Osteocyte (in vitro differentiated cells): ENCODE data around the gene TMEM147. TPM values are rescaled to one million over a fixed set of nuclear protein-coding genes. Genes with fewer than 3 reads are reported as not detected.

ENCODE experiments used
- DNase-seq: peaks from one replicate; pipeline ENCODE4 v3.0.0; 2021; ENCODE audit warnings: mixed read lengths; ENCODE audit not compliant: unreplicated experiment; ENCODE audit errors: extremely low spot score
- H3K27ac Mint-ChIP-seq: one replicate; pipeline ENCODE4 v1.8.0; 2021; ENCODE audit warnings: mild to moderate bottlenecking, mixed read lengths; ENCODE audit not compliant: unreplicated experiment
- H3K27me3 Mint-ChIP-seq: one replicate; pipeline ENCODE4 v1.8.0; 2021; ENCODE audit warnings: mixed read lengths; ENCODE audit not compliant: unreplicated experiment
- H3K36me3 Mint-ChIP-seq: one replicate; pipeline ENCODE4 v1.8.0; 2021; ENCODE audit warnings: mixed read lengths; ENCODE audit not compliant: unreplicated experiment
- H3K4me1 Mint-ChIP-seq: one replicate; pipeline ENCODE4 v1.8.0; 2021; ENCODE audit warnings: mixed read lengths; ENCODE audit not compliant: unreplicated experiment
- H3K4me3 Mint-ChIP-seq: one replicate; pipeline ENCODE4 v1.8.0; 2021; ENCODE audit warnings: mild to moderate bottlenecking, moderate library complexity, mixed read lengths; ENCODE audit not compliant: unreplicated experiment
- H3K9me3 Mint-ChIP-seq: one replicate; pipeline ENCODE4 v1.8.0; 2021; ENCODE audit warnings: mixed read lengths; ENCODE audit not compliant: unreplicated experiment
- total RNA-seq: library from RNA; stranded (reverse); gene quantifications from 2 replicates; pipeline ENCODE4 v1.2.1, GENCODE V29; 2021
- TF ChIP-seq, protein P1 (sequence below): fragments of 200-600 bp; sonication (generic); IDR thresholded peaks from 2 replicates; pipeline ENCODE4 v1.5.0; 2021; ENCODE audit warnings: antibody characterized with exemption, mild to moderate bottlenecking, moderate library complexity

TMEM147 gene
- total RNA-seq, 1 donor from 2014 or later = 110 TPM

GRCh38 chr19:35549174-35549788 is 3.9 kb downstream of the TMEM147 start:
- TF ChIP-seq, protein P1, sequence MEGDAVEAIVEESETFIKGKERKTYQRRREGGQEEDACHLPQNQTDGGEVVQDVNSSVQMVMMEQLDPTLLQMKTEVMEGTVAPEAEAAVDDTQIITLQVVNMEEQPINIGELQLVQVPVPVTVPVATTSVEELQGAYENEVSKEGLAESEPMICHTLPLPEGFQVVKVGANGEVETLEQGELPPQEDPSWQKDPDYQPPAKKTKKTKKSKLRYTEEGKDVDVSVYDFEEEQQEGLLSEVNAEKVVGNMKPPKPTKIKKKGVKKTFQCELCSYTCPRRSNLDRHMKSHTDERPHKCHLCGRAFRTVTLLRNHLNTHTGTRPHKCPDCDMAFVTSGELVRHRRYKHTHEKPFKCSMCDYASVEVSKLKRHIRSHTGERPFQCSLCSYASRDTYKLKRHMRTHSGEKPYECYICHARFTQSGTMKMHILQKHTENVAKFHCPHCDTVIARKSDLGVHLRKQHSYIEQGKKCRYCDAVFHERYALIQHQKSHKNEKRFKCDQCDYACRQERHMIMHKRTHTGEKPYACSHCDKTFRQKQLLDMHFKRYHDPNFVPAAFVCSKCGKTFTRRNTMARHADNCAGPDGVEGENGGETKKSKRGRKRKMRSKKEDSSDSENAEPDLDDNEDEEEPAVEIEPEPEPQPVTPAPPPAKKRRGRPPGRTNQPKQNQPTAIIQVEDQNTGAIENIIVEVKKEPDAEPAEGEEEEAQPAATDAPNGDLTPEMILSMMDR = peak; percentile 70
- no peak overlapping the region for H3K4me3 Mint-ChIP-seq
- no peak for DNase-seq
- no peaks in the 10 kb centered on the region for H3K27me3 Mint-ChIP-seq
- no peak overlapping the region for H3K27ac Mint-ChIP-seq
- H3K9me3 Mint-ChIP-seq = no peaks in the 10 kb centered on the region
- H3K36me3 Mint-ChIP-seq = no peaks in the 10 kb centered on the region
- peaks cover 21% of the 10 kb centered on the region for H3K4me1 Mint-ChIP-seq

- no peaks in the 10 kb centered on the region for H3K27me3 Mint-ChIP-seq
- DNase-seq = no peak
- H3K27ac Mint-ChIP-seq = no peak overlapping the region
- TF ChIP-seq, protein P1 = no peak
- H3K4me3 Mint-ChIP-seq = no peak overlapping the region
- H3K36me3 Mint-ChIP-seq = no peaks in the 10 kb centered on the region
- H3K9me3 Mint-ChIP-seq = no peaks in the 10 kb centered on the region
- H3K4me1 Mint-ChIP-seq = peaks cover 16% of the 10 kb centered on the region
Observed at GRCh38 chr19:35549879-35550523, 4.6 kb downstream of the TMEM147 start.

DNA sequence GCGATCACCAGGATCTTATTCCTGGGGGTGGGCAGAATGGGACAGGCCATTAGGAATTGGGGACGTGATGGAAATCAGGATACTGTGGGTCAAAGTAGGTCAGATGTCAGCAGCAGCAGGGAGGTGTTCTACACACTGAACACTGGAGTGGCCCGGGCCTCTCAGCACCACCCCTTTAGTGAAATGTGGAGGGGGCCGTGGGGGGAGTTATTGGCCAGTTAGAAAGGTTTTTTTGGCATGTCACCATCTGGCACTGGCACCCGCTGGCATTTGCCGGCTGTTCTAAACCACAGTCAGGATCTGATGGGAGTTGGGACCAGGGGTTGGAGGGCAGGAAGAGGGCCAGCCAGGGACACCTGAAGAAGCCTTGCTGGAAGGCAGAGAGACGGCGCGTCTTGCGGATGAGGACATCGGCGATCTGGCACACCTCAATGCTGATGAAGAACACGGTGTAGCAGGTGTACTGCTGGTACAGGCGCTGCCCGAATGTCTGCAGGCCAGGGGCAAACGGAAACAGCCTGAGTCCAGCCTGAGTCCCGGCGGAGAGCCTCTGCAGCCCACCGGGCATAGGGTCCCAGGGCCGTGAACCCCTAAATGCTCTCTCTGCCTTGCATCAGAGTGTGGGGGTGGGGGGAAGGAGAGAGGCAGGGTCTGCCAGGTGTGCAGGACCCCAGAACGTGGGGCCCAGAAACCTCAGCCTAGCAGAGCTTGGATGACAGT is 5.8 kb downstream of the TMEM147 start:
- TF ChIP-seq, protein P1 = no peak
- Mint-ChIP-seq H3K9me3 (no peaks in the 10 kb centered on the region), H3K4me1 (peaks cover 12% of the 10 kb centered on the region), H3K27ac (no peak overlapping the region), H3K36me3 (no peaks in the 10 kb centered on the region), H3K27me3 (no peaks in the 10 kb centered on the region), H3K4me3 (no peak overlapping the region)
- no peak for DNase-seq

DNA sequence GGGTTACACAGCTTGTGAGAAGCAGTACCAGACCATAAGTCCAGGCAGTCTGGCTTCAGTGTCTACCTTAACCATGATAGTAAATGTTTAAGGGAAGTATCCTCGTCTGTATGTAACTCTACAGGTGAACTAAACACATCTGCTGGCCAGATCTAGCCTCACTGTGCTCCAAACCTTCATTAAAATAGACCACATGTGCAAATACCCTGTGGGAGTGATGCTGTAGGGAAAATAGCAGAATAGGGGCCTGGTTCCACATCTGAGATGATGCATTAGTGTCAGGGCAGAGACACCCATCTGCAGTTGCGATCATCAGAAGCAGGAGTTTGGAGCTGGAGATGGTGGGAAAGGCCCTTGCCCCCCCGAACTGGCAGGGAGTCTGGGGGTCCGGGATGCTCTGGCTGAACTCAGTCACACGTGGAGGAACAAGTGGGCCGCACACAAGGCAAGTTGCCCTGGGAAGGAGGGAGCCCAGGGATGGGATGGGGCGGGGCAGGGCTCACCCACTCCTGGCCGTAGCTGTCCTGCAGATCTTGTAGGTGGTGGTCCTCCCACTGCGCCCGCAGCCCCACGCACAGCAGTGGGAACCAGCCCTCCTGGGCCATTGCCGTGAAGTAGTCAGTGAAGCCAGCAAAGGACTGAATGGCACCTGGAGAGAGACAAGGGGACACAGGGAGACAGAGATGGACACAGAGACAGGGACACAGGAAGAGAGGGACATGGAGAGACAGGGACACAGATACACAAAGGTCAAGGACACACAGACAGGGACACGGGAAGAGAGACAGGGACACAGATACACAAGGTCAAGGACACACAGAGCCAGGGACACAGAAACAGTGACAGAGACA is 7.3 kb downstream of the TMEM147 start:
- TF ChIP-seq, protein P1 = no peak
- DNase-seq = no peak
- H3K36me3 Mint-ChIP-seq = no peaks in the 10 kb centered on the region
- H3K27me3 Mint-ChIP-seq = peaks cover 3% of the 10 kb centered on the region
- H3K4me3 Mint-ChIP-seq = no peak overlapping the region
- no peak overlapping the region for H3K27ac Mint-ChIP-seq
- peaks cover 4% of the 10 kb centered on the region for H3K4me1 Mint-ChIP-seq
- H3K9me3 Mint-ChIP-seq = no peaks in the 10 kb centered on the region
